OCI-M2 (cell line): ENCODE results near the gene TAS2R3.
"Not testable (repeated sequence)": the region's sequence is repeated elsewhere in the genome, so short reads cannot be mapped to it uniquely, and the experiment has no call there.

ENCODE experiments used
- DNase-seq: peaks from one replicate; lab custom pipeline; 2025; ENCODE audit not compliant: unreplicated experiment; lab: John Stamatoyannopoulos, UW

The TAS2R3 gene

GRCh38 chr7:141763797-141764196, at the start of gene TAS2R3:
TSS of gene TAS2R3 (plus strand) at chr7:141764097. CDS start at chr7:141764159, 62 bp downstream.
- DNase-seq: no peak

GRCh38 chr7:141714571-141714970, 49.3 kb upstream of the TAS2R3 start:
- no peak for DNase-seq

GRCh38 chr7:141715018-141715417, 48.9 kb upstream of the TAS2R3 start:
- no peak for DNase-seq

- no peak for DNase-seq
These were observed 47.9 kb upstream of the TAS2R3 start for GRCh38 chr7:141715794-141716689.

GRCh38 chr7:141717450-141717849, 46.4 kb upstream of the TAS2R3 start:
- DNase-seq: no peak

GRCh38 chr7:141722529-141722928, 41.4 kb upstream of the TAS2R3 start:
- no peak for DNase-seq

GRCh38 chr7:141729020-141729419, 34.9 kb upstream of the TAS2R3 start:
- DNase-seq: no peak

GRCh38 chr7:141731476-141732149, 32.3 kb upstream of the TAS2R3 start:
- DNase-seq: no peak

- no peak for DNase-seq
These were observed 26.6 kb upstream of the TAS2R3 start for GRCh38 chr7:141737118-141737835.

- peak; percentile 95 for DNase-seq
These were observed 25.9 kb upstream of the TAS2R3 start, which contains the start of gene SSBP1 for GRCh38 chr7:141737836-141738591. TSS of gene SSBP1 (plus strand) at chr7:141738358. CDS start at chr7:141739167, 809 bp downstream.

GRCh38 chr7:141738592-141739013, 25.3 kb upstream of the TAS2R3 start:
- DNase-seq: no peak

GRCh38 chr7:141739250-141739649, 24.6 kb upstream of the TAS2R3 start:
- no peak for DNase-seq

GRCh38 chr7:141742229-141742628, 21.7 kb upstream of the TAS2R3 start:
- DNase-seq: no peak

GRCh38 chr7:141744131-141744530, 19.8 kb upstream of the TAS2R3 start:
- DNase-seq: no peak

- no peak for DNase-seq
These were observed 15.5 kb upstream of the TAS2R3 start for GRCh38 chr7:141748396-141748795.

- DNase-seq: not testable (repeated sequence)
These were observed 12.0 kb upstream of the TAS2R3 start for GRCh38 chr7:141751904-141752303.

GRCh38 chr7:141752634-141753033, 11.3 kb upstream of the TAS2R3 start:
- DNase-seq: no peak

- DNase-seq: no peak
These were observed 9.0 kb upstream of the TAS2R3 start for GRCh38 chr7:141754939-141755338.

GRCh38 chr7:141770083-141770583, 6.2 kb downstream of the TAS2R3 start:
- not testable (repeated sequence) for DNase-seq

GRCh38 chr7:141776374-141776773, 12.5 kb downstream of the TAS2R3 start, which contains the start of gene TAS2R4:
TSS of gene TAS2R4 (plus strand) at chr7:141776674. CDS start at chr7:141778489, 1,815 bp downstream.
- no peak for DNase-seq
